ENCODE results near the gene HOGA1. TPM values are rescaled to one million over a fixed set of nuclear protein-coding genes. Genes with fewer than 3 reads are reported as not detected.
A peak's percentile ranks its signal among the peaks of the same experiment; 100 is the strongest.

Gene HOGA1
- total RNA-seq, result under 1 TPM in 1 of 4 donors, not detected in 3; 0.40 TPM

GRCh38 chr10:97584060-97584797, at the start of gene HOGA1:
Gene HOGA1 (plus strand): TSS chr10:97584389. CDS start chr10:97584704, 315 bp downstream.
- peak in 1 of 3 donors; percentile 25 for DNase-seq
- TF ChIP-seq POLR2A (IDR thresholded peaks at IDR 0.05), result no peak
- TF ChIP-seq CTCF (IDR thresholded peaks at IDR 0.05), result no peak
- no peaks in the 10 kb centered on the region for H3K27me3 ChIP-seq
- H3K27ac ChIP-seq, result no peak within 1 kb of the TSS
- H3K9me3 ChIP-seq, result no peaks in the 10 kb centered on the region
- H3K36me3 ChIP-seq, result no peaks in the 10 kb centered on the region
- no peaks in the 10 kb centered on the region for H3K4me1 ChIP-seq
- no peak within 1 kb of the TSS for H3K4me3 ChIP-seq

GRCh38 chr10:97534746-97535367, 49.3 kb upstream of the HOGA1 start:
- no peaks in the 10 kb centered on the region for H3K9me3 ChIP-seq
- no peak for DNase-seq
- H3K4me1 ChIP-seq, result no peaks in the 10 kb centered on the region
- H3K4me3 ChIP-seq, result no peak overlapping the region
- H3K27me3 ChIP-seq, result no peaks in the 10 kb centered on the region
- no peak for TF ChIP-seq POLR2A (IDR thresholded peaks at IDR 0.05)
- TF ChIP-seq CTCF (IDR thresholded peaks at IDR 0.05), result peak in 3 of 6 experiments; percentile 19 to 32 (median 24)
- H3K36me3 ChIP-seq, result no peaks in the 10 kb centered on the region
- no peak overlapping the region for H3K27ac ChIP-seq

- Histone ChIP-seq H3K27me3 (no peaks in the 10 kb centered on the region), H3K9me3 (no peaks in the 10 kb centered on the region), H3K36me3 (no peaks in the 10 kb centered on the region), H3K4me3 (no peak overlapping the region), H3K27ac (no peak overlapping the region), H3K4me1 (peaks cover 0 to 5% (median 0%) of the 10 kb centered on the region in 4 donors)
- no peak for TF ChIP-seq CTCF (IDR thresholded peaks at IDR 0.05)
- no peak for DNase-seq
Observed at GRCh38 chr10:97537186-97537869, 46.9 kb upstream of the HOGA1 start.

- H3K27ac ChIP-seq, result no peak overlapping the region
- DNase-seq, result no peak
- H3K27me3 ChIP-seq, result no peaks in the 10 kb centered on the region
- TF ChIP-seq POLR2A (IDR thresholded peaks at IDR 0.05) (no peak), CTCF (IDR thresholded peaks at IDR 0.05) (no peak)
- no peaks in the 10 kb centered on the region for H3K36me3 ChIP-seq
- H3K4me3 ChIP-seq, result no peak overlapping the region
- H3K4me1 ChIP-seq, result peaks cover 0 to 16% (median 0%) of the 10 kb centered on the region in 4 donors
- no peaks in the 10 kb centered on the region for H3K9me3 ChIP-seq
Observed at GRCh38 chr10:97538411-97538810, 45.8 kb upstream of the HOGA1 start.

- TF ChIP-seq POLR2A (IDR thresholded peaks at IDR 0.05) (no peak), CTCF (IDR thresholded peaks at IDR 0.05) (no peak)
- no peaks in the 10 kb centered on the region for H3K36me3 ChIP-seq
- no peaks in the 10 kb centered on the region for H3K27me3 ChIP-seq
- DNase-seq, result no peak
- no peak overlapping the region for H3K4me3 ChIP-seq
- no peak overlapping the region for H3K27ac ChIP-seq
- H3K9me3 ChIP-seq, result no peaks in the 10 kb centered on the region
- H3K4me1 ChIP-seq, result peaks cover 0 to 18% (median 0%) of the 10 kb centered on the region in 4 donors
Observed at GRCh38 chr10:97538839-97539238, 45.4 kb upstream of the HOGA1 start.

All from Peyer's patch (tissue), 4 donors.